Jurkat, Clone E6-1 (cell line): ENCODE results near the gene DIP2A.
A peak's percentile ranks its signal among the peaks of the same experiment; 100 is the strongest.

ENCODE experiments used
- DNase-seq: peaks from one replicate; pipeline ENCODE4 v3.0.0-alpha.2; 2011; ENCODE audit warnings: low read depth, low spot score
- H3K4me3 ChIP-seq: 2 replicates; pipeline ENCODE4 v1.5.1; 2011; ENCODE audit warnings: mild to moderate bottlenecking, low read length, control low read depth, moderate library complexity

Gene DIP2A

DNA sequence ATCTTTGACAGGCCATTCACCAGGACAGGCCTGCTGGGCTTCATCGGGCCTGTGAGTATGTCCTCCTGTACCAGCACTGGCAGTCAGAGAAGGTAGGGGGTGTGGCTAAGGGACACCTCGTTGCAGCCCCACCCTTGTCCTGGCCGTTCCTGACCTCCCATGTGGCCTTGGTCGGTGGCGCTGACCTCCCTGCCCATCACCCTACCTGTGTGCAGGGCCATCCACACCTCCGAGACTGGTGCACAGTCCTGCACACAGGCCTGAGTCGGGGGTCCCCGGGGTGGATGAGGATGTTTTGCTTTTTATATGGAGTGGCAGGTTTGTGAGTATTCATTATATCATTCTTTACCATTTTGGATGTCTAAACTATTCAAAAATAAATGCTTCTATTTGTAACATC is 87.2 kb downstream of the DIP2A start:
- no peak for DNase-seq
- no peak overlapping the region for H3K4me3 ChIP-seq

DNA sequence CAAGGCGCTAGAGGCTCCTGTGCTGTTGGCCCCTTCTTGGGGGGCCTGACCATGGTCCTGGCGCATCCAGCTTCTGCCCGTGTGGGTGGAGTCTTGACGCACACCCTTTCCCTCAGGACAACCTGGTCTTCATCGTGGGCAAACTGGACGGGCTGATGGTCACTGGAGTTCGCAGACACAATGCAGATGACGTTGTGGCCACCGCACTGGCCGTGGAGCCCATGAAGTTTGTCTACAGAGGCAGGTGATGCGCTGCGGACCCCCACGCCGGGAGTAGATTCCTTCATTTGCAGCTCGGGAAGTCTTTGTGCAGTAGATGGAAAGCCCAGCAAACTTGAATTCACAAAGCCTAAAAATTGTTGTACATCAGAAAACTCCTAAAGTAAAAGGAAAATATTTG is 88.1 kb downstream of the DIP2A start:
- no peak for DNase-seq
- H3K4me3 ChIP-seq = no peak overlapping the region

- no peak overlapping the region for H3K4me3 ChIP-seq
- DNase-seq = no peak
These were observed 91.0 kb downstream of the DIP2A start for GRCh38 chr21:46549650-46550049.

DNA sequence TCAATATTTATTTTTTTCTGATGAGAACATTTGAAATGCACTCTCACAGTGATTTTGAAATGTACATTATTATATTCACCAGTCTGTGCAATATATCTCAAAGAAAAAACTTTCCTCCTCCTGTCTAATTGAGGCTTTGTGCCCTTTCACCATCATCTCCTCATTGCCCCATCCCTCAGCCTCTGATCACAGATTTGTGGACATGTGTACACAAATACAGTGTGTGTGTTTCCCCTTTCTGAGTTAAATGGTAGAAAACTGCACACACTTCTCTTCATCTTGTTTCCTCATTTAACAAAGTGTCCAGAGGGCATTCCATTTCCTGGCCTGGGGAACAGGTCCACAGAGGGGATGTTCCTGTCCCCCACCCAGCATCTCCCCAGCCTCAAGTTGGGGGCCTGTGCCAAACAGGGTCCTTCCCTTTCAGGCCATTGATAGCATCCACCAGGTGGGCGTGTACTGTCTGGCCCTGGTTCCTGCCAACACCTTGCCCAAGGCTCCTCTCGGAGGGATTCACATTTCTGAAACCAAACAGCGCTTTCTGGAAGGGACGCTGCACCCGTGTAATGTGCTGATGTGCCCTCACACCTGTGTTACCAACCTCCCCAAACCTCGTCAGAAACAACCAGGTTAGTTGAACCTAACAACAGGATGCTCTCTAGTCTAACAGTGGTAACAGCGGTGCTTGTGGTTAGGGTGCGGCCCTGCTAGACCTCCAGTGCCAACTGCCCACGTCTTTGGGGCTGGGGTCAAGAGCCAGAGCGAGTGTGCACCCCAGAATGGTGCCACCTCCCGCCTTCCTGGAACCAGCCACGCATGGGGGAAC is 91.6 kb downstream of the DIP2A start:
- no peak overlapping the region for H3K4me3 ChIP-seq
- no peak for DNase-seq

GRCh38 chr21:46551636-46552241 is 93.0 kb downstream of the DIP2A start:
- no peak for DNase-seq
- H3K4me3 ChIP-seq = no peak overlapping the region

DNA sequence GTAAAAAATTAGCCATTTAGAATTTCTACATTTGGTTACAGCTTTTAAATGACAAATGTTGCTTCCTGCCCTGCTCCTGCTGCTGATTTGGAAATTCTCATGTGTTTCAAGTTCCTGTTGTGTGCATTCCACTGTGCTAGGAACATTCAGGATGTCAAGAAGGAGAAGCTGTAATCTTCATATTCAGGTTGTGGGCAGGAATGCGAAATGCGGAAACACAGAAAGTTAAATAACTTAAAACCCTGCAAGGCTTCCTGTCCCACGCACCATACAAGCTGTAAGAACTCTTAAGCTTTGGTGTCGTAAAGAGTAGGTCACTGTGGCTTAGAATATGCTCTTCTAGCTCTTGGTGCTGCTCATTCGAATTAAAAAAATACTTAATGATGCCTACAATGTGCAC is 93.6 kb downstream of the DIP2A start:
- H3K4me3 ChIP-seq = no peak overlapping the region
- no peak for DNase-seq

GRCh38 chr21:46552865-46553379 is 94.2 kb downstream of the DIP2A start:
- no peak overlapping the region for H3K4me3 ChIP-seq
- DNase-seq = no peak

GRCh38 chr21:46553993-46554392 is 95.3 kb downstream of the DIP2A start:
- DNase-seq = no peak
- H3K4me3 ChIP-seq = no peak overlapping the region

DNA sequence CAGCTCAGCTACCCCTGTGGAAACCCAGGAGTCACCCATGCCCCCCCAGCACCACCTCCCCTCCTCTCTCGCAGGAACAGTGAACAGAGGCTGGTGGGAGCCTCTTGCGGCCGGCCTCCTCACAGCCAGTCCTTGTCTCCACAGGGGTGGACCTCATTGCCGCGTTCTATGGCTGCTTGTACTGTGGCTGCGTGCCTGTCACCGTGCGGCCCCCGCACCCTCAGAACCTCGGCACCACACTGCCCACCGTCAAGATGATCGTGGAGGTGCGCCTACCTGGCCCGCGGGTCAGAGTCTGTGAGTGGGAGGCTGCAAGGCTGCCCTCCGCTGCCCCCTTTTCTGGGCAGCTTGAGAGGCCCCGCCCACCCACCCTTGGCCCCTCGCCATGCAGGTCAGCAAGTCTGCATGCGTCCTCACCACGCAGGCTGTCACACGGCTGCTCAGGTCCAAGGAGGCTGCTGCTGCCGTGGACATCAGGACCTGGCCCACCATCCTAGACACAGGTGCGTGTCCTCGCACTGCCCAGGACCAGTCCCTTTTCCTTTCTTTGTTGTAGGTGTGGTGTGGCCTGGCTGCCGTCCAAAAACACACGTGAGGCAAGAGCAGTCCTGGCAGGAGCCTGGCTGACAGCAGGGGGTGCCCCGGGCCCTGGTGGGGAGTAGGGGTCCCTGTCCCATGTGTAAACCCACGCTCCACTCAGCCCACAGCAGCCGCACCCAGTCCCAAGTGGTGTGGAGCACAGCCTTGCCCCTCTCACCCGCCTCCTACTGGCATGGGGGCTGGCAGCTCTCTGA is 95.9 kb downstream of the DIP2A start:
- no peak for DNase-seq

DNA sequence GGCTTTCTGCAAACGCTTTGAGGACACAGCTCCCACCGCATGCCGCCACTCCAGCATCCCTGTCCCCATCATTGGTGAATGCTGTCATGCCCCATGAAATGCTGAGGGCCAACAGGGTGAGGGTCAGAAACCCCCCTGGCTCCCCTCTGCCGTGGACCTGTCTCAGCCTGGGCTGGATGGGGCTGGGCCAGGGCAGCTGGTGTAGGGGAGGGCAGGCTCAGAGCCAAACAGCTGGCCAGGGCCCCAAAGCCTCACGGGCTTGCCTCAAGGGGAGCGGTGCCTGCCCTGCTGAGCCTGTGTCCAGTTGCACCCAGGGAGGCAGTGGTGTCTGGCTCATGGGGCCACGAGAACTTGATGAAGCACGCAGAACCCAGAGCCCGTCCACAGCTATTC is 96.5 kb downstream of the DIP2A start:
- DNase-seq = no peak
- no peak overlapping the region for H3K4me3 ChIP-seq

More for the DNA sequence above, 95.9 kb downstream of the DIP2A start:
- H3K4me3 ChIP-seq = no peak overlapping the region

DNA sequence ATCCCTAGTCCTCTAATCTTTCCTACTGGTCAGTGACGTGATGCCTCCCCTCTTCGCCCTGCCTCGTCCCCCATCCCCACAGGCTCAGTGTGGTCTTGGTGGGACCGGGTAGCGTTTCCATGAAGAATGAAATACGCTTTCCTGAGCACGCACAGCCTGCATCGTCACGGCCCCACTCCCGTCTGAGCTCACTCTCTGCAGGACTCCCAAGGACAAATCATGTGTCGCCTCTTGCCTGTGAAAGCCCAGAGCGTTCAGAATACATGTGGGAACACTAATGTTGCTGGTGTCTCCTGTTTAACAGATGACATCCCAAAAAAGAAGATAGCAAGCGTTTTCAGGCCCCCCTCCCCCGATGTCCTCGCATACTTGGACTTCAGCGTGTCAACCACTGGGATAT is 97.0 kb downstream of the DIP2A start:
- H3K4me3 ChIP-seq = no peak overlapping the region
- DNase-seq = no peak

GRCh38 chr21:46556802-46557201 is 98.1 kb downstream of the DIP2A start:
- no peak overlapping the region for H3K4me3 ChIP-seq

GRCh38 chr21:46557469-46557868 is 98.8 kb downstream of the DIP2A start:
- no peak overlapping the region for H3K4me3 ChIP-seq
- DNase-seq = no peak

More at GRCh38 chr21:46556802-46557201, 98.1 kb downstream of the DIP2A start:
- DNase-seq = no peak

GRCh38 chr21:46557919-46558392 is 99.3 kb downstream of the DIP2A start:
- no peak for DNase-seq
- H3K4me3 ChIP-seq = no peak overlapping the region

DNA sequence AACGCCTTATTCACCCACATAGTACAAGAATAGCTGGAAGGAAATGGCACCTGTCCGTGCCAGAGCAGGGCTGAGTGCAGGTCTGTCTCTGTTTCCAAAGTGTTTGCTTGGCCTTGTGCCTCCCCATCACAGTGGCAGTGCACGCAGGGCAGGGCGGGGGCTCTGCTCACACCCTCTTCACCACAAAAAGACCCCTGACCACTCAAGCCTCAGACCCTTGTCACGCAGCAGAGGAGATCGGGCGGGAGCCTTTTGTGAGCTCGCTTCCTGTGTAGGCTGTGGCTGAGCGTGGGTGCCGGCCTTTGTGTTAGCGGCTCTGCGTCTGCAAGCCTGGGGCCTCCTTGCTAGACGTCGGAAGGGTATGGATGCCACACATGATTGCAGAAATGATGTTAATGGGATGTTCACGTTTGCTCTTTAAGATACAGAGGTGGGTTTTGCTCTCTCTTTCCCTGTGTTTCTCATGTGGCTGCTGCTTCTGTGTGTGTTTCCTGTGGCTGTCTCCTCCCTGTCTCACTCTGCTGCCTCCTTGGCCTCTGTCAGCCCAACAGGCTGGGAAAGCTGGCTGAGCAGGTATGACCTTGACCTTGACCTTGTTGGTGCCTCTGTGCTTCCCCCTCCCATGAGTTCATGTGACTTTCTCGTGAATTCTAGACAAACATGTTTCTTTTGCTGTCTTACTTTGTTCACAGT is 100.7 kb downstream of the DIP2A start:
- peak overlapping the region; percentile 28 for H3K4me3 ChIP-seq
- peak; percentile 71 for DNase-seq

DNA sequence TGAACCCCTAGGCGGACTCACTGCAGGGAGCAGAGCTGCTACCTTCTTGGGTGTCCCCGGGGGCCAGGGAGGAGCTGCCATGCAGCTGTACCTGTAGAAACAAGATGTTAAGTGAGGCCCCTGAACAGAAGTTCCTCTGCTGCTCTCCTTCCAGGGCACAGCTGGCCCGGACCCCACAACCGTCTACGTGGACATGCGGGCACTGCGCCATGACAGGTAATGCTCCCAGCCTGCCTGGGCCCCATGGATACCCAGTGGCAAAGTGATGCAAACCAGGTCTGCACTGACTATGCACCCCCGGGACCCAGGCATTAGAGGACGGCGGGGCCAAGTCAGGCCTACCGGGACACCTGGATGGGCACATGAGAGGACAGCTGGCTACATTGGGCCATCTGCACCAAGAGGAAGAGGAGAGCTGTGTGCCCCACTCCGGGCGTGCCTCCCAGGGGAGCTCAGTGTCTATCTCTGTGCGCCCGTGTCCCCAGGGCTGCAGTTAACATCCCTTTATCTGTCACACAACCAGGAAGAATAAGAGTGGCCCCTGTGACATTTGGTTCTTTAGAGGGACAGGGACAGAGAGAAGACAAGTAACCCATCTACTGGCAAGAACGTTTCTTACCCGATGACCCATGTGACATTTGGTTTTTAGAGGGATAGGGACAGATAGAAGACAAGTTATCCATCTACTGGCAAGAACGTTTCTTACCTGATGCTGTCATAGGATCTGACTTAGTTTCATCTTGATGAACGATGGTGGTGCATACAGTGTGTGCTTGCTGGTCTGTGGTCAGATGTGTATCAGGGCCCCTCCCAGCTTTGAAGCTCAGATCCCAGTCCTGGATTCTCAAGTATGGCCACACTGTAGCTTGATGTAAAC is 102.1 kb downstream of the DIP2A start:
- peak; percentile 14 for DNase-seq
- H3K4me3 ChIP-seq = no peak overlapping the region

GRCh38 chr21:46561445-46562090 is 102.9 kb downstream of the DIP2A start:
- no peak overlapping the region for H3K4me3 ChIP-seq
- DNase-seq = no peak

- no peak for DNase-seq
- H3K4me3 ChIP-seq = no peak overlapping the region
These were observed 103.8 kb downstream of the DIP2A start for GRCh38 chr21:46562472-46562871.
